Prostate gland (tissue), 2 donors: Measurements from ENCODE around the gene PLAAT3. TPM values are rescaled to one million over a fixed set of nuclear protein-coding genes. Genes with fewer than 3 reads are reported as not detected.
"Not testable (repeated sequence)": the region's sequence is repeated elsewhere in the genome, so short reads cannot be mapped to it uniquely, and the experiment has no call there.

Experiments used
- DNase-seq: peaks from one replicate; pipeline ENCODE4 v3.0.0-alpha.2; 2019; ENCODE audit warnings: low spot score
- H3K27ac ChIP-seq, 2 donors: fragments of 200-600 bp; sonication (generic); 2 replicates each; pipeline ENCODE4 v1.5.1; 2017 to 2019
- H3K27me3 ChIP-seq: fragments of 200-600 bp; sonication (generic); replicated peaks from 2 replicates; pipeline ENCODE4 v1.5.1; 2019; ENCODE audit not compliant: insufficient read depth
- H3K36me3 ChIP-seq, 2 donors: fragments of 200-600 bp; sonication (generic); 1 replicate in 1 of 2; 2 replicates in 1 of 2; pipeline versions ENCODE4 v1.5.1 to v1.8.1; 2017 to 2019
- H3K4me1 ChIP-seq: fragments of 200-600 bp; sonication (generic); replicated peaks from 2 replicates; pipeline ENCODE4 v1.5.1; 2019
- H3K4me3 ChIP-seq, 2 donors: fragments of 200-600 bp; sonication (generic); 2 replicates each; pipeline ENCODE4 v1.5.1; 2017 to 2019
- H3K9me3 ChIP-seq: fragments of 200-600 bp; sonication (generic); 2 replicates; pipeline ENCODE4 v1.5.1; 2017
- CTCF ChIP-seq, 4 experiments: fragments of 200-600 bp in 2 of 4; fragments of 450-650 bp in 2 of 4; sonication (generic) in 2 of 4; IDR thresholded peaks; 1 replicate in 3 of 4; 2 replicates in 1 of 4; pipeline ENCODE4 v1.5.1; 2016 to 2019; ENCODE audit warnings: antibody characterized with exemption in 4 of 4, mild to moderate bottlenecking in 2 of 4, moderate library complexity in 2 of 4
- POLR2A ChIP-seq: fragments of 450-650 bp; IDR thresholded peaks from one replicate; pipeline ENCODE4 v1.6.1; 2016; ENCODE audit warnings: antibody characterized with exemption, mild to moderate bottlenecking
- POLR2AphosphoS5 ChIP-seq: sonication (generic); formaldehyde crosslinking; IDR thresholded peaks from one replicate; pipeline ENCODE4 v1.6.1; 2017; ENCODE audit warnings: antibody characterized with exemption
- WGBS: methylation state at CpG from one replicate; pipeline ENCODE4 v1.1.5; 2018; 5-methylcytosine and 5-hydroxymethylcytosine counted together
- intact Hi-C: fragments of 100-400 bp; cut with DNase I; formaldehyde crosslinking; loops from one replicate; pipeline ENCODE4 v1.14.2; 2022
- total RNA-seq, 2 donors: library from RNA; depleted of rRNA; stranded (reverse); fragments of >200 nt; gene quantifications; one replicate each; pipeline ENCODE4 v1.1.0, GENCODE V29; 2016

The PLAAT3 gene
- total RNA-seq, 2 donors from 2014 or later: 7.0 to 118 TPM

DNA sequence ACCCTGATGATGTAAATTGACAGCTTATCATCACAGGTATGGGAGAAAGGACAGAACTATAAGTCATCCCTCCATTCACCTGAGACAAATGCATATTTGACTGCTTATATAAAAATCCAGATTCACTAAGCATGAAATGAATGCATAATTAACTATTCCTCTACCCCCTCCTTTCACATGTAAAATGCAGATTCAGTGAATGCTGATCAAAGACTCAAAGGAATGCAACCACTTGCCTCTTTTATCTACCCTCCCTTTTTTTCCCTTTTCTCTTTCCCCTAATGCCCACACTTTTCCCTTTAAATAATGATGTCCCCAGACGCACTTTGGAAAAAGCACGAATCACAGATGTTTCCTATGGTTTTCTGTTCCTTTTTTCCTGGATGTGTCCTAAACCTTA lies 82.1 kb downstream of the PLAAT3 start:
- TF ChIP-seq POLR2AphosphoS5 (no peak), CTCF (IDR thresholded peaks at IDR 0.05) (no peak), POLR2A (no peak)
- no peak for DNase-seq
- Histone ChIP-seq H3K4me3 (no peak overlapping the region), H3K27ac (peak overlapping the region; percentile 12 to 30), H3K27me3 (no peaks in the 10 kb centered on the region), H3K36me3 (no peaks in the 10 kb centered on the region), H3K9me3 (no peaks in the 10 kb centered on the region), H3K4me1 (peaks cover under 1% of the 10 kb centered on the region)
- 94% methylated on average over 2 of the region's 2 CpGs for WGBS
- intact Hi-C loops: loop anchor here (5.0 kb wide), 1 partner anchor 40 kb away; the partner anchor contains the start of gene PLAAT5

- peak; percentile 82 for DNase-seq
These were observed 83.0 kb downstream of the PLAAT3 start for GRCh38 chr11:63531074-63531792.

GRCh38 chr11:63530021-63530420 lies 84.2 kb downstream of the PLAAT3 start:
- Histone ChIP-seq H3K36me3 (no peaks in the 10 kb centered on the region), H3K4me3 (no peak overlapping the region), H3K4me1 (no peaks in the 10 kb centered on the region), H3K27ac (no peak overlapping the region), H3K9me3 (no peaks in the 10 kb centered on the region), H3K27me3 (no peaks in the 10 kb centered on the region)
- intact Hi-C loops: loop anchor here (5.0 kb wide), 1 partner anchor 38 kb away; the partner anchor contains the start of gene PLAAT5
- DNase-seq: no peak
- 89% methylated on average over 2 of the region's 2 CpGs for WGBS
- no peak for TF ChIP-seq POLR2A
- TF ChIP-seq CTCF (IDR thresholded peaks at IDR 0.05): no peak
- no peak for TF ChIP-seq POLR2AphosphoS5

More at GRCh38 chr11:63531074-63531792, 83.0 kb downstream of the PLAAT3 start:
- H3K4me1 ChIP-seq, H3K4me3 ChIP-seq, H3K27me3 ChIP-seq, H3K36me3 ChIP-seq, H3K9me3 ChIP-seq: not testable (repeated sequence)
- 53% methylated on average over 5 of the region's 6 CpGs for WGBS
- TF ChIP-seq POLR2A: peak; percentile 44
- peak; percentile 91 for TF ChIP-seq POLR2AphosphoS5
- intact Hi-C loops: loop anchor here (5.0 kb wide), 1 partner anchor 39 kb away; the partner anchor contains the start of gene PLAAT5
- H3K27ac ChIP-seq: peak overlapping the region; percentile 30 to 53

GRCh38 chr11:63529373-63529772 lies 84.9 kb downstream of the PLAAT3 start:
- H3K9me3 ChIP-seq, H3K4me1 ChIP-seq, H3K27ac ChIP-seq, H3K27me3 ChIP-seq, H3K4me3 ChIP-seq, DNase-seq, intact Hi-C loops, H3K36me3 ChIP-seq: not testable (repeated sequence)
- 78% methylated on average over 6 of the region's 6 CpGs for WGBS

GRCh38 chr11:63528729-63529278 lies 85.4 kb downstream of the PLAAT3 start:
- H3K27me3 ChIP-seq, H3K4me1 ChIP-seq, H3K36me3 ChIP-seq, DNase-seq, intact Hi-C loops, H3K4me3 ChIP-seq, H3K27ac ChIP-seq, H3K9me3 ChIP-seq: not testable (repeated sequence)
- 68% methylated on average over 1 of the region's 3 CpGs for WGBS

DNA sequence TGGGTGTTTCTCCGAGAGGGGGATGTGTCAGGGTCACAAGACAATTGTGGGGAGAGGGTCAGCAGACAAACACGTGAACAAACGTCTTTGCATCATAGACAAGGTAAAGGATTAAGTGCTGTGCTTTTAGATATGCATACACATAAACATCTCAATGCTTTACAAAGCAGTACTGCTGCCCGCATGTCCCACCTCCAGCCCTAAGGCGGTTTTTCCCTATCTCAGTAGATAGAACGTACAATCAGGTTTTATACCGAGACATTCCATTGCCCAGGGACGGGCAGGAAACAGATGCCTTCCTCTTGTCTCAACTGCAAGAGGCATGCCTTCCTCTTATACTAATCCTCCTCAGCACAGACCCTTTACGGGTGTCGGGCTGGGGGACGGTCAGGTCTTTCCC lies 86.1 kb downstream of the PLAAT3 start:
- H3K4me3 ChIP-seq, DNase-seq, H3K4me1 ChIP-seq, H3K9me3 ChIP-seq, H3K27me3 ChIP-seq, intact Hi-C loops, H3K27ac ChIP-seq, H3K36me3 ChIP-seq: not testable (repeated sequence)
- 63% methylated on average over 8 of the region's 11 CpGs for WGBS

DNA sequence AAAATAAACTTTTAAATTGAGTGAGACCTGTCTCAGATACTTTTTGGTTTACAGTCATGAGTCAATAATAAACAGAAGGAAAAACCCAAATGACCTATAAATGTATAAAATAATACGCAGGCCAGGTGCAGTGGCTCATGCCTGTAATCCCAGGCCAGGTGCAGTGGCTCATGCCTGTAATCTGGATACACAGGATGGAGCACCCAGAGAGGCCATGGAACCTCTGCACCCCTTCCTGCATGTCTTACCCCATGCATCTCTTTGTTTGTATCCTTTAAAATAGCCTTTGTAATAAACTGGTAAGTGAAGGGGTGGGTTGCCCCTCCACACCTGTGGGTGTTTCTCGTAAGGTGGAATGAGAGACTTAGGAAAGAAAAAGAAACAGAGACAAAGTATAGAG lies 86.6 kb downstream of the PLAAT3 start:
- H3K4me3 ChIP-seq: no peak overlapping the region
- 89% methylated on average over 2 of the region's 2 CpGs for WGBS
- H3K4me1 ChIP-seq: no peaks in the 10 kb centered on the region
- no peaks in the 10 kb centered on the region for H3K36me3 ChIP-seq
- H3K27me3 ChIP-seq: no peaks in the 10 kb centered on the region
- no peak overlapping the region for H3K27ac ChIP-seq
- intact Hi-C loops: no loop called here
- no peaks in the 10 kb centered on the region for H3K9me3 ChIP-seq
- no peak for TF ChIP-seq POLR2A
- no peak for TF ChIP-seq POLR2AphosphoS5
- no peak for TF ChIP-seq CTCF (IDR thresholded peaks at IDR 0.05)
- no peak for DNase-seq
